GM21529 (cell line): Measurements from ENCODE around the gene IFNAR1.
"Not testable (repeated sequence)": the region's sequence is repeated elsewhere in the genome, so short reads cannot be mapped to it uniquely, and the experiment has no call there.

ENCODE experiments used
- ATAC-seq: cut with Tn5 transposase; IDR thresholded peaks from one replicate; pipeline ENCODE4 v1.9.1; 2021; ENCODE audit not compliant: unreplicated experiment

The IFNAR1 gene

GRCh38 chr21:33374450-33375096 is 49.8 kb downstream of the IFNAR1 start:
- peak; percentile 57 for ATAC-seq

GRCh38 chr21:33375101-33375644 is 50.4 kb downstream of the IFNAR1 start:
- ATAC-seq: no peak

DNA sequence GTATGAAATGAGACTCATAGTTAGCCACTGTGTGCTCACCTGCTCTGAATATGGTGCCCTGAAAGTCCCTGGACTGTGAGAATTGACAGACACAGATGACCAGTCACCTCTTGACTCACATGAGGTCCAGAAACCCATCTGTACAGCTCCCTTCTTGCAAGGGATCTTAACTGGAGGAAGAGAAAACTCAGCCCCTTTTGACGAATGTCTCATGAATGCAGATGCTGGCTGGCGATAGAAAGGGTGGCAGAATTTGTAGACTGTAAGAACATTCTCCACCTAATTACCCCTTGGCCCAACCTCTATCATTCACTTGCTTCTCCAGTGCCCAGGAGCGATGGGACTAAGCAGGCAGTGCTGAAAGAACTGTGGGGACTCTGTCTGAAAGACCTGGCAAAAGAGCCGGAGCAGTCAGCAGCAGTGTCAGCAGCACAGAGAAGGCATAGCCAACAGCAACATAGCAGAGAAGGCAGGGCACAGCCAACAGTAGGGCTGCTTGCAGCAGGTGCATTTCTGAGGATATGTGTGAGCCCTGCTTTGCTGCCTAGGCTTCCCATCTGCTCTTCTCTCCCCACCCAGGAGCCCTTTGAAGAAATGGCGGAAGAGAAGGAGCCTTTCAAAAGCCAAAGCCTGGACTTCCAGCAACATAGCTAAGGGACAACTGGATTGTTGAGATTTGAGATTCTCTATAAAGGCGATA is 52.6 kb downstream of the IFNAR1 start:
- no peak for ATAC-seq

DNA sequence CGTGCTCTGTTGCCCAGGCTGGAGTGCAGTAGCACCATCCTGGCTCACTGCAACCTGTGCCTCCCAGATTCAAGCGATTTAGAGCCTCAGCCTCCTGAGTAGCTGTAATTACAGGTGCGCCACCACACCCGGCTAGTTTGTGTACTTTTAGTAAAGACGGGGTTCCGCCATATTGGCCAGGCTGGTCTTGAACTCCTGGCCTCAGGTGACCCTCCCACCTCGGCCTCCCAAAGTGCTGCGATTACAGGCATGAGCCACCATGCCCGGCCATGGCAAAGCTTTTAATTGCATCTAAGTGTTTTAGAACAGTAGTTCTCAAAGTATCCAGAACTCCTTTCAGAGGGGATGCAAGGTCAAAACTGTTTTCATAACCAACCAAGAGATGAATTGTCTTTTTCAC is 53.3 kb downstream of the IFNAR1 start:
- ATAC-seq: no peak

DNA sequence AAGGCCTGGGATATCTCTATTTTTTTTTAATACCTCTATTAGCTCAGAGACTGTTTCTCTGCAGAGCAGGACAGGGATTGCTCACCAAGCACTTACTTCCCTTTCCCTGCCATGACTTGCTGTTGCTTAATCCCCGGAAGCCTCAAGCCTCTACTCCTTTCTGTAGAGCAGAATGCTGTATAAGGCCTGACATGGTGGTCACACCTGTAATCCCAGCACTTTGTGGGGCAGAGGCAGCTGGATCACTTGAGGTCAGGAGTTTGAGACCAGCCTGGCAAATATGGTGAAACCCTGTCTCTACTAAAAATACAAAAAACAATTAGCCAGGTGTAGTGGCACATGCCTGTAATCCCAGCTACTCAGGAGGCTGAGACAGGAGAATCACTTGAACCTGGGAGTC is 55.2 kb downstream of the IFNAR1 start:
- not testable (repeated sequence) for ATAC-seq

- peak; percentile 58 for ATAC-seq
Measured at GRCh38 chr21:33380483-33380998, 55.8 kb downstream of the IFNAR1 start.

- ATAC-seq: not testable (repeated sequence)
Measured at GRCh38 chr21:33381381-33381780, 56.6 kb downstream of the IFNAR1 start.

- ATAC-seq: peak; percentile 73
Measured at GRCh38 chr21:33383056-33383888, 58.5 kb downstream of the IFNAR1 start.

- ATAC-seq: no peak
Measured at GRCh38 chr21:33384841-33385331, 60.1 kb downstream of the IFNAR1 start.

GRCh38 chr21:33386222-33386784 is 61.5 kb downstream of the IFNAR1 start:
- ATAC-seq: no peak

DNA sequence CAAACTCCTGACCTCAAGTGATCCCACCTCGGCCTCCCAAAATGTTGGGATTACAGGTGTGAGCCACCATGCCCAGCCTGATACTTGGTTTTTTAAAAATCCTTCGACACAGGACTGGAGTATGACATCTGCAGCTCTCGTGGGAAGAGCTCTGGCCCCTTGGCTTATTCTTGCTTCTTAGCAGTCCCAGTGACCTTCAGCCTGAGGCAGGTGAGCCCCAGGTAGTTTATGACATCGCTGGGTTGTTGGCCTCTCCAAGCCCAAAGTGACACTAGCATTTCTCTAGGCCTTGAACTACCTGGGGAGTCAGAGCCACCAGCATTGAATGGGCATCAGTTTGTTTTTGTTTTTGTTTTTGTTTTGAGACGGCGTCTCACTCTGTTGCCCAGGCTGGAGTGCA is 62.5 kb downstream of the IFNAR1 start:
- no peak for ATAC-seq

DNA sequence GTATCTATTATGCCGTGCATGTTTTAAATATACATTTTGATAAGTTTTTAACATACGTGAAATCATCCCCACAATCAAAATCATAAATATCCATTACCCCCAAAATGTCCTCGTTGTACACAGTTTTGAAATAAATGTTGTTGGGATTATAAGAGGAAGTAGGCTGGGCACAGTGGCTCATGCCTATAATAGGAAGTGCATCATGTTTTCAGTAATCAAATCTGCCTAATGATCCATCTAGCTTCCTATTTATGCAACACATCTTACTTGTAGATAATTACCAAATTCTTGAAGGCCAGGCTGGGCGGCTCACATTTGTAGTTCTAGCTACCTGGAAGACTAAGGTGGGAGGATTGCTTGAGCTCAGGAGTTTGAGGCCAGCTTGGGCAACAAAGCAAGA is 63.4 kb downstream of the IFNAR1 start:
- no peak for ATAC-seq

DNA sequence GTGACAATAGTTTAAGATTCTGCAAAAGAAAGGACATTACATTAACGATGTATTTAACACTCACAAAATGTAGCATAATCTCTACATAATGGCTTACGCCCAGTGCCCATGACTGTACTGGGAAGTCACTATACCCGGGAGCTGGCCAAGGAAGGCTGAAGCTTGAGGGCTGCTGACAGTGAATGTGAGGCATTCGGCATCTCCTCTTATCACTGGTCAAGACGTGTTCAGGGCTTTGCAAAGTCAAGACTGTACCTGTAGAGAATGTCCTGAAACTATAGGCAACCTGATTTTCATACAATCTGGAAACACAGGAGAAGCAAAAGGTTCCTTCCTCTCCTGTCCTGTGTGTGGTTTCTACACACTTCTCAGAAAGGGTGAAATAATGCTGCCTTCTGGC is 65.7 kb downstream of the IFNAR1 start:
- ATAC-seq: no peak

DNA sequence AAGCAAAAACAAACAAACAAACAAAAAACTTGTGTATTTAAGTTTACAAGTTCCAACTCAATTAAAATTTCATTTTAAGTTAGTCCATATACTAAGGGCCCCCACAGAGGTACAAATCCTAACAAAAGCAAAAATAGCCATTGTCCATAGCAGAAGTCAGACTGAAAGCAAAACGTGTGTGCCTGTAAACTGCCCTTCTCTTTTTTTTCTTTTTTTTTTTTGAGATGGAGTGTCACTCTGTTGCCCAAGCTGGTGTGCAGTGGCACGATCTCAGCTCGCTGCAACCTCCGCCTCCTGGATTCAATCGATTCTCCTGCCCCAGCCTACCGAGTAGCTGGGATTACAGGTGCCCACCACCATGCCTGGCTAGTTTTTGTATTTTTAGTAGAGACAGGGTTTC is 66.9 kb downstream of the IFNAR1 start:
- ATAC-seq: no peak

GRCh38 chr21:33392284-33392985 is 67.7 kb downstream of the IFNAR1 start:
- no peak for ATAC-seq

GRCh38 chr21:33393348-33393747 is 68.6 kb downstream of the IFNAR1 start:
- ATAC-seq: no peak

- ATAC-seq: no peak
Measured at GRCh38 chr21:33394260-33394659, 69.5 kb downstream of the IFNAR1 start.

DNA sequence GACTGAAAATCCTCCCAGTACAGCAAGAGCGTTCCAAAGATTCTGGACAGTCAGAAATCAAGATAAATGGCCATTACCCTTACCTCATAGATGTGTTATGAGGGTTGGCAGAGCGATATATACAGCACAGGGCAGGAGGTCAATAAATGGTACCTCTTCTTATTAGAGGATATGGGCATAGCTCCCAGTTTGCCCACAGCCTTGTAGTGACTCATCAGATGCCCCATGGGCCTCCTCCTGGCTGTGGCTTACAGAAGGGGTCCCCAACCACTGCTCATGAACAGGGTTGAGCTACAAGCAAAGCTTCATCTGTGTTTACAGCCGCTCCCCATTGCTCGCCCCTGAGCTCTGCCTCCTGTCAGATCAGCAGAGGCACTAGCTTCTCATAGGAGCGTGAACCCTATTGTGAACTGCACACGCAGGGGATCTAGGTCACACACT is 71.1 kb downstream of the IFNAR1 start:
- ATAC-seq: no peak

GRCh38 chr21:33396436-33396835 is 71.7 kb downstream of the IFNAR1 start:
- no peak for ATAC-seq

DNA sequence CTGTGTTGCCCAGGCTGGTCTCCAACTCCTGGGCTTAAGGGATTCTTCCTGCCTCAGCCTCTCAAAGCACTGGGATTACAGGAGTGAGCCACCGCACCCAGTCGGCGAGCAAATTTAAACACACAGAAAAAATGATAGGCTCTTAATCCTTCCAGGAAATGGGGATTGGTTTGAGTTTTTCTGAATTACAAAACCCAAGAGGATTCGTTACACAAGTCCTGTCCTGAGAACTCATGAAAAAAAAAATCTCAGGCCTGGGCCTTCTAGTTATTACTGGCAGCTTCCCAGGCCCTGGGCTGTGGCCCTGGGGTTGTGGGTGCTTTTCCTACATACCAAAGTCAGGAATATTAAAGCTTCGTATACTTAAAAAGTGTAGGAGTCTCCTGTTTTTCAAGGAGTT is 72.2 kb downstream of the IFNAR1 start:
- no peak for ATAC-seq
